Neural cell (in vitro differentiated cells): Measurements from ENCODE around the gene KRTAP1-5.

Experiments
- EZH2 ChIP-seq: fragments of 200-600, 300-800 bp; shearing (Covaris generic), sonication (generic); IDR thresholded peaks from 2 replicates; pipeline ENCODE4 v1.6.1; 2014; ENCODE audit warnings: antibody characterized with exemption, low read length, borderline replicate concordance, mild to moderate bottlenecking; ENCODE audit not compliant: insufficient read depth, poor library complexity, severe bottlenecking
- TF ChIP-seq, protein P1 (sequence below): IDR thresholded peaks from 2 replicates; pipeline ENCODE4 v1.6.1; 2012; ENCODE audit warnings: borderline replicate concordance

DNA sequence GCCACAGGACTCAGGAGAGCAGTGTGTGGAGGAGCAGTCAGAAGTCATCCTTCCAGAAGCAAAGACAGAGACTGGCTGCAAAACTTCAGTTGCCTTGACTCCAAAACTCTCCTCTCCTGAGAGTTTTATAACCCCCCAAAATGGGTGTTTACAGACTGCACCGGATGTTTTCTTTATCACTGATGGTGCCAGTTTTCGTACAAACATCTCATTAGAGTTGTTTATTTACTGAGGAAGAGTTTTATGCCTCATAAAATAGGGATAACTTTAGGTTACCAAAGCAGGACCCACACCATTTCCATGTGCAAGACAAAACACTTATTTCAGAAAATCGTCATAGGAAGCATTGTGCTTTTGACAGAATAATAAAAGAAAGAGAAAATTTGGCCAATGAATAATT, 42.8 kb downstream of the KRTAP1-5 start, which contains the start of gene KRT40:
- no peak for TF ChIP-seq EZH2
- TF ChIP-seq, protein P1, sequence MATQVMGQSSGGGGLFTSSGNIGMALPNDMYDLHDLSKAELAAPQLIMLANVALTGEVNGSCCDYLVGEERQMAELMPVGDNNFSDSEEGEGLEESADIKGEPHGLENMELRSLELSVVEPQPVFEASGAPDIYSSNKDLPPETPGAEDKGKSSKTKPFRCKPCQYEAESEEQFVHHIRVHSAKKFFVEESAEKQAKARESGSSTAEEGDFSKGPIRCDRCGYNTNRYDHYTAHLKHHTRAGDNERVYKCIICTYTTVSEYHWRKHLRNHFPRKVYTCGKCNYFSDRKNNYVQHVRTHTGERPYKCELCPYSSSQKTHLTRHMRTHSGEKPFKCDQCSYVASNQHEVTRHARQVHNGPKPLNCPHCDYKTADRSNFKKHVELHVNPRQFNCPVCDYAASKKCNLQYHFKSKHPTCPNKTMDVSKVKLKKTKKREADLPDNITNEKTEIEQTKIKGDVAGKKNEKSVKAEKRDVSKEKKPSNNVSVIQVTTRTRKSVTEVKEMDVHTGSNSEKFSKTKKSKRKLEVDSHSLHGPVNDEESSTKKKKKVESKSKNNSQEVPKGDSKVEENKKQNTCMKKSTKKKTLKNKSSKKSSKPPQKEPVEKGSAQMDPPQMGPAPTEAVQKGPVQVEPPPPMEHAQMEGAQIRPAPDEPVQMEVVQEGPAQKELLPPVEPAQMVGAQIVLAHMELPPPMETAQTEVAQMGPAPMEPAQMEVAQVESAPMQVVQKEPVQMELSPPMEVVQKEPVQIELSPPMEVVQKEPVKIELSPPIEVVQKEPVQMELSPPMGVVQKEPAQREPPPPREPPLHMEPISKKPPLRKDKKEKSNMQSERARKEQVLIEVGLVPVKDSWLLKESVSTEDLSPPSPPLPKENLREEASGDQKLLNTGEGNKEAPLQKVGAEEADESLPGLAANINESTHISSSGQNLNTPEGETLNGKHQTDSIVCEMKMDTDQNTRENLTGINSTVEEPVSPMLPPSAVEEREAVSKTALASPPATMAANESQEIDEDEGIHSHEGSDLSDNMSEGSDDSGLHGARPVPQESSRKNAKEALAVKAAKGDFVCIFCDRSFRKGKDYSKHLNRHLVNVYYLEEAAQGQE: no peak
